Esophagus squamous epithelium (tissue), 4 donors: ENCODE data around the gene SLC7A7.
"Not testable (repeated sequence)": the region's sequence is repeated elsewhere in the genome, so short reads cannot be mapped to it uniquely, and the experiment has no call there.

Source experiments
- CTCF ChIP-seq, 6 experiments: fragments of 450-650 bp in 4 of 6; fragments of 200-600 bp in 2 of 6; sonication (generic) in 2 of 6; IDR thresholded peaks; one replicate each; pipeline ENCODE4 v1.5.1; 2016 to 2019; ENCODE audit warnings: antibody characterized with exemption in 6 of 6, mild to moderate bottlenecking in 4 of 6, moderate library complexity in 4 of 6
- POLR2A ChIP-seq, 4 donors: fragments of 450-650 bp; IDR thresholded peaks; one replicate each; pipeline ENCODE4 v1.6.1; 2017; ENCODE audit warnings: antibody characterized with exemption in 4 of 4, mild to moderate bottlenecking in 4 of 4, moderate library complexity in 3 of 4

DNA sequence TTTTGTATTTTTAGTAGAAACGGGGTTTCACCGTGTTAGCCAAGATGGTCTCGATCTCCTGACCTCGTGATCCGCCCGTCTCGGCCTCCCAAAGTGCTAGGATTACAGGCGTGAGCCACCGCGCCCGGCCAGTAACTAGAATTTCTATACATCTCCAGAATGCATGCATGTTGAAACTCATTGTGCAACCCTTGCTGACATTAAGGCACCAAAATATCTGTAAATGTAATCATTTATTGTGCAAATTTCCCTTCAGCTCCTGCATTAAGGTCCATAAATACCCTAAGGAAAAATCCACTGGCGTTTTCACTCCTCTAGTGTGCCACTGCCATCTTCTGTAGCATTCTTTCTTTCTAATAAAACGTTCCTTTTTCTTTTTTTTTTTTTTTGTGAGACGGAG lies 78.9 kb downstream of the SLC7A7 start:
- not testable (repeated sequence) for TF ChIP-seq CTCF, POLR2A (IDR thresholded peaks at IDR 0.05)
